ENCODE measurements around the gene SLIT3.
"Not testable (repeated sequence)": the region's sequence is repeated elsewhere in the genome, so short reads cannot be mapped to it uniquely, and the experiment has no call there.

SLIT3 gene

GRCh38 chr5:169114466-169115065 lies 186.4 kb downstream of the SLIT3 start:
- no peak overlapping the region for H3K27ac ChIP-seq (ENCODE audit: low read length)
- H3K9me3 ChIP-seq (ENCODE audit: insufficient read depth, low read depth, low read length) = no peaks in the 10 kb centered on the region

DNA sequence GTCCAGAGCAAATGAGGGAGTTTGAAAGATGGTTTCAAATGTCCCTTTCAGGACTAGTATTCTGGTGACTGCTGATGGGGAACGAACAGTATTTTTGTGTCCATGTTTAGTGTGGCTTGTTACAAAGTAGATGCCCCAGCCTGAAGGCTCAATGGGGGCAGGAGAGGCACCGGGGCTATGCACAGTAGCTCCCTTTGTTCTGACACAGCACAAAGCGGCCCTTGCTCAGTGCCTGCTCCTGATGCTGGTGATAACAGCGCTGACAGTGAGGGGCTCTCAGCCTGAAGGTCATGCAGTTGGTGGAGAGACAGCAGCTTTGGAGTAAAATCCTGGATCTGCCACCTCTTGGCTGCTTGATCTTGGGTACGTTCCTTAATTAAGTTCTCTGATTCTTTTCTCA lies 188.9 kb downstream of the SLIT3 start:
- no peaks in the 10 kb centered on the region for H3K27me3 ChIP-seq (ENCODE audit: insufficient read depth, low read length)
- H3K9ac ChIP-seq (ENCODE audit: low read depth, low read length) = no peak overlapping the region
- no peak overlapping the region for H3K4me3 ChIP-seq (ENCODE audit: low read length)
- H3K36me3 ChIP-seq (ENCODE audit: insufficient read depth, low read depth, low read length) = no peaks in the 10 kb centered on the region
- H3K4me1 ChIP-seq (ENCODE audit: insufficient read depth, low read length) = no peaks in the 10 kb centered on the region
- no peak overlapping the region for H3K27ac ChIP-seq (ENCODE audit: low read length)
- H3K9me3 ChIP-seq (ENCODE audit: insufficient read depth, low read depth, low read length) = no peaks in the 10 kb centered on the region

More at GRCh38 chr5:169114466-169115065, 186.4 kb downstream of the SLIT3 start:
- no peak overlapping the region for H3K4me3 ChIP-seq (ENCODE audit: low read length)
- H3K9ac ChIP-seq (ENCODE audit: low read depth, low read length) = no peak overlapping the region
- H3K27me3 ChIP-seq (ENCODE audit: insufficient read depth, low read length) = no peaks in the 10 kb centered on the region
- peaks cover 3% of the 10 kb centered on the region; the same call in 1 of the 2 replicates for H3K4me1 ChIP-seq (ENCODE audit: insufficient read depth, low read length)
- H3K36me3 ChIP-seq (ENCODE audit: insufficient read depth, low read depth, low read length) = no peaks in the 10 kb centered on the region

- H3K4me1 ChIP-seq (ENCODE audit: insufficient read depth, low read length) = no peaks in the 10 kb centered on the region
- no peaks in the 10 kb centered on the region for H3K27me3 ChIP-seq (ENCODE audit: insufficient read depth, low read length)
- H3K9ac ChIP-seq (ENCODE audit: low read depth, low read length) = no peak overlapping the region
- H3K27ac ChIP-seq (ENCODE audit: low read length) = no peak overlapping the region
- no peak overlapping the region for H3K4me3 ChIP-seq (ENCODE audit: low read length)
- H3K36me3 ChIP-seq (ENCODE audit: insufficient read depth, low read depth, low read length) = no peaks in the 10 kb centered on the region
- H3K9me3 ChIP-seq (ENCODE audit: insufficient read depth, low read depth, low read length) = no peaks in the 10 kb centered on the region
Measured at GRCh38 chr5:169106911-169107706, 193.8 kb downstream of the SLIT3 start.

GRCh38 chr5:169105582-169105981 lies 195.4 kb downstream of the SLIT3 start:
- not testable (repeated sequence) for H3K36me3 ChIP-seq (ENCODE audit: insufficient read depth, low read depth, low read length); H3K4me1 ChIP-seq (ENCODE audit: insufficient read depth, low read length); H3K4me3 ChIP-seq (ENCODE audit: low read length); H3K9ac ChIP-seq (ENCODE audit: low read depth, low read length); H3K27me3 ChIP-seq (ENCODE audit: insufficient read depth, low read length); H3K9me3 ChIP-seq (ENCODE audit: insufficient read depth, low read depth, low read length); H3K27ac ChIP-seq (ENCODE audit: low read length)

- Histone ChIP-seq H3K9ac (ENCODE audit: low read depth, low read length) (no peak overlapping the region), H3K4me3 (ENCODE audit: low read length) (no peak overlapping the region), H3K27me3 (ENCODE audit: insufficient read depth, low read length) (no peaks in the 10 kb centered on the region), H3K36me3 (ENCODE audit: insufficient read depth, low read depth, low read length) (no peaks in the 10 kb centered on the region), H3K4me1 (ENCODE audit: insufficient read depth, low read length) (no peaks in the 10 kb centered on the region; the same call in 1 of the 2 replicates), H3K27ac (ENCODE audit: low read length) (no peak overlapping the region), H3K9me3 (ENCODE audit: insufficient read depth, low read depth, low read length) (no peaks in the 10 kb centered on the region)
Measured at GRCh38 chr5:169104937-169105494, 195.9 kb downstream of the SLIT3 start.

DNA sequence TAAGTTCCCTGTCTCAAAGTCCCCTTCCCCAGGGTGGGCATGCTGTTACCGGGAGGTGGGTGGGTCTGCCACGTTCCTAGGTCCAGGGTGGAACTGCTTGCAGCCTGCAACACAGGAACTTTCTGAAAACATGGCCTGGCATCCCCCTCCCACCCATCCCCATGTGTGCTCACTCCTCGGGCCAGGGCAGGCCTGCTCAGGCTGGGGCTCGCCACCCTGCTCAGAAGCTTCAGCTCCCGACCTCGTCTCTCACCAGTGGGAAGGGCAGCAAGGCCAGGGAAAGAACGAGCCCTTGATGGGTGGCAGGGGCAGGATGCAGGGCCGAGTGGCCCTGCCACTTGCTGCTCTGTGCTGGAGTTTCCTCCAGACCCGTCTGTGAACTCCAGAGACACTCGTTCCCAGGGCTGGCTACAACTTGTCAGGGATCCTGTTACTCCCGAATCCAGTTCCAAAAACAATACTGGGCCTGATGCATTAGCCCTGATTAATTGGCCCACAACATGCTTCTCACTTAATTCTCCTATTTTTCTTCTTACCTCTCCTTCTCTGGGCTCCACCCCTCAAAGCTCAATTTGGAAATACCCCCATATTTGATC lies 197.3 kb downstream of the SLIT3 start:
- no peak overlapping the region for H3K9ac ChIP-seq (ENCODE audit: low read depth, low read length)
- no peaks in the 10 kb centered on the region for H3K27me3 ChIP-seq (ENCODE audit: insufficient read depth, low read length)
- H3K9me3 ChIP-seq (ENCODE audit: insufficient read depth, low read depth, low read length) = no peaks in the 10 kb centered on the region
- no peak overlapping the region for H3K27ac ChIP-seq (ENCODE audit: low read length)
- H3K36me3 ChIP-seq (ENCODE audit: insufficient read depth, low read depth, low read length) = no peaks in the 10 kb centered on the region
- no peaks in the 10 kb centered on the region; the same call in 1 of the 2 replicates for H3K4me1 ChIP-seq (ENCODE audit: insufficient read depth, low read length)
- no peak overlapping the region for H3K4me3 ChIP-seq (ENCODE audit: low read length)

DNA sequence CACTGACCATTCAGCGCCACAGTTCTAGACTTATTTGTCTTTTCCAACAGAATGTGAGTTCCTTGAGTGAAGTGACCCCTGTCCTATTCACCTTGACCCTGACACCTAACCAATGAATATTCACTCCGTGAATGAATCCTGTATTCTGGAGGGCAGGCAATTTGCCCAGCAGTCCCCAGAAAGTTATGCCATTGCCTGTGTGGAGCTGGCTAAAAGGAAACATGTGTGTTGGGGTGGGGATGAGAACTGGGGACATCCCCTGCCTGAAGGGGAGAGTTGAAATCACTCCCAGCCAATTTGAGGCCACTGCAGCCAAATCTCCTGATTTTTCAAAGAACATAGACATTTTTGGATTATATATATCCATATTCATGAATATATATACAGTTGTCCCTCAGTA lies 199.0 kb downstream of the SLIT3 start:
- no peak overlapping the region for H3K9ac ChIP-seq (ENCODE audit: low read depth, low read length)
- H3K27ac ChIP-seq (ENCODE audit: low read length) = no peak overlapping the region
- H3K9me3 ChIP-seq (ENCODE audit: insufficient read depth, low read depth, low read length) = no peaks in the 10 kb centered on the region
- no peak overlapping the region for H3K4me3 ChIP-seq (ENCODE audit: low read length)
- H3K4me1 ChIP-seq (ENCODE audit: insufficient read depth, low read length) = no peaks in the 10 kb centered on the region; the same call in 1 of the 2 replicates
- no peaks in the 10 kb centered on the region for H3K36me3 ChIP-seq (ENCODE audit: insufficient read depth, low read depth, low read length)
- H3K27me3 ChIP-seq (ENCODE audit: insufficient read depth, low read length) = no peaks in the 10 kb centered on the region

- Histone ChIP-seq H3K4me3 (ENCODE audit: low read length) (no peak overlapping the region), H3K27ac (ENCODE audit: low read length) (no peak overlapping the region), H3K9me3 (ENCODE audit: insufficient read depth, low read depth, low read length) (no peaks in the 10 kb centered on the region), H3K36me3 (ENCODE audit: insufficient read depth, low read depth, low read length) (no peaks in the 10 kb centered on the region), H3K27me3 (ENCODE audit: insufficient read depth, low read length) (no peaks in the 10 kb centered on the region), H3K4me1 (ENCODE audit: insufficient read depth, low read length) (no peaks in the 10 kb centered on the region; the same call in 1 of the 2 replicates), H3K9ac (ENCODE audit: low read depth, low read length) (no peak overlapping the region)
Measured at GRCh38 chr5:169100735-169101075, 200.2 kb downstream of the SLIT3 start.

DNA sequence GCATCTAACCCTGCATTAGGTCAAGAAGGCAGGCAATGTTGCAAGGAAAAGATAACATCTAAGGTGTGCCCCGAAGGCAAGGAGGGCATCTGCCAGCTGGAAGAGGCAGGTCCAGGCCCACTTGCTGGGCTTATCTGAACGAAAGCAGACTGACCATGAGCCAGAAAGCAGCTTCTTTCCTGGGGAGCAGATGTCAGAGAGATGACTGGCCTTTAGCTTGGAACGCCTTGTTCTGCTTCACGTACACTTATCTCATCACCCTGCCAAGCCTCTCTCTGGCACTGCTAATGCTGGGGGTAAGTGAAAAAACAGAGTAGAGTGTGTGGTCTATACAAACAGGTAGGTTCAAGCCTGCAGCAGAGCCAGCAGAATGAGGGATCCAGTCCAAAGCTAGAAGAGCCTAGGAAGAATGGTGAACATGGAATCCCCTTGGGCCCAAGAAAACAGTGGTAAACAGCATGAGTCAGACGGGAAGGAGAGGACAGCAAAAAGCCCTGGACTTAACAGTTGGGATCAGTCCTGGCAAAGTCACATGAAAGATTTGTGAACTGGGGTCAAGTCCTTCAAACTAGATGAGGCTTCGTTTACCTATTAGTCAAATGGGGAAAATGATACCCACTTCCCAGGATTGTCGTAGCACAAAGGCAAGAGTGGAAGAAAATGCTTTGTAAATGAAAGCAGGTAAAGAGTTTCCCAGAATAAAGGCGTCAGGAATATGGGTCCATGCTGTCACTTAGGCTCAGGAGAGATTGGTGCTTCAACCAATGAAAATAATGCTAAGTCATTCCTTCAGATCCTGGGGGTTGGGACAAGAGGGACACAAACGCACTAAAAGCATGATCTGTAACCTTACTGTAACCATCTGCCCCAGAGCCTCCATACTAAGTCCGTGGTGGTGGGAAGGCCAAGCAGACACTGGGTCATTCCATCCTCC lies 200.9 kb downstream of the SLIT3 start:
- H3K9ac ChIP-seq (ENCODE audit: low read depth, low read length) = no peak overlapping the region
- no peak overlapping the region for H3K4me3 ChIP-seq (ENCODE audit: low read length)
- no peaks in the 10 kb centered on the region for H3K9me3 ChIP-seq (ENCODE audit: insufficient read depth, low read depth, low read length)
- H3K27me3 ChIP-seq (ENCODE audit: insufficient read depth, low read length) = no peaks in the 10 kb centered on the region
- no peaks in the 10 kb centered on the region for H3K36me3 ChIP-seq (ENCODE audit: insufficient read depth, low read depth, low read length)
- H3K4me1 ChIP-seq (ENCODE audit: insufficient read depth, low read length) = no peaks in the 10 kb centered on the region; the same call in 1 of the 2 replicates
- no peak overlapping the region for H3K27ac ChIP-seq (ENCODE audit: low read length)

GRCh38 chr5:169098331-169099121 lies 202.4 kb downstream of the SLIT3 start:
- H3K27me3 ChIP-seq (ENCODE audit: insufficient read depth, low read length) = no peaks in the 10 kb centered on the region
- H3K36me3 ChIP-seq (ENCODE audit: insufficient read depth, low read depth, low read length) = no peaks in the 10 kb centered on the region
- H3K9me3 ChIP-seq (ENCODE audit: insufficient read depth, low read depth, low read length) = no peaks in the 10 kb centered on the region
- H3K4me1 ChIP-seq (ENCODE audit: insufficient read depth, low read length) = peaks cover 2% of the 10 kb centered on the region; the same call in 1 of the 2 replicates
- no peak overlapping the region for H3K27ac ChIP-seq (ENCODE audit: low read length)
- no peak overlapping the region for H3K9ac ChIP-seq (ENCODE audit: low read depth, low read length)
- no peak overlapping the region for H3K4me3 ChIP-seq (ENCODE audit: low read length)

Data from iPS-20b (cell line).